Measurements from ENCODE around the gene HS1BP3. TPM values are rescaled to one million over a fixed set of nuclear protein-coding genes. Genes with fewer than 3 reads are reported as not detected.

The HS1BP3 gene
- polyA plus RNA-seq, 2 of the 4 experiments (the other 2 are of a cell fraction), result 12.4 to 23.5 TPM

- Histone ChIP-seq H3K4me2 (no peak overlapping the region), H3K9me3 (no peaks in the 10 kb centered on the region), H3K4me1 (no peaks in the 10 kb centered on the region), H3K4me3 (no peak overlapping the region), H3K27ac (peak overlapping the region in 1 of 2 experiments; percentile 6; a peak in 1 of 6 replicates)
- ChIA-PET POLR2A (no interaction called here), CTCF (interaction anchor here (1.1 kb wide), 1 partner anchor 27 kb away, joined by 3 read pairs; no protein-coding TSS in a partner anchor)
- 62% methylated on average over 7 of the region's 7 CpGs for WGBS (ENCODE audit: missing lambda C conversion rate)
- FAIRE-seq (no peak), ATAC-seq (no peak), DNase-seq (ENCODE audit: low read depth in 1 of 2, low spot score in 1 of 2) (no peak)
- no peak for TF ChIP-seq CBX8 (IDR thresholded peaks at IDR 0.05)
Observed at GRCh38 chr2:20569464-20570223, 81.3 kb downstream of the HS1BP3 start.

GRCh38 chr2:20568501-20569463 is 82.1 kb downstream of the HS1BP3 start:
- Histone ChIP-seq H3K4me2 (no peak overlapping the region), H3K9me3 (no peaks in the 10 kb centered on the region), H3K4me3 (no peak overlapping the region), H3K27ac (peak overlapping the region in 1 of 2 experiments; percentile 5; a peak in 1 of 6 replicates), H3K4me1 (no peaks in the 10 kb centered on the region)
- DNase-seq (ENCODE audit: low read depth in 1 of 2, low spot score in 1 of 2) (no peak), FAIRE-seq (no peak), ATAC-seq (peak in 1 of 2 experiments; percentile 24; a peak in 3 of 6 replicates)
- whole genome bisulfite sequencing (ENCODE audit: missing lambda C conversion rate), result 70% methylated on average over 12 of the region's 13 CpGs
- TF ChIP-seq JUN (IDR thresholded peaks at IDR 0.05), result no peak
- TF ChIP-seq RNF2 (IDR thresholded peaks at IDR 0.05; ENCODE audit: borderline replicate concordance, low read depth), result no peak
- TF ChIP-seq RARB (CRISPR knock-in tag; IDR thresholded peaks at IDR 0.05), result no peak
- POLR2A ChIA-PET, result no interaction called here
- CTCF ChIA-PET, result interaction anchor here (1.0 to 1.1 kb wide), 2 partner anchors 26 to 49 kb away, joined by 3 read pairs; no protein-coding TSS in a partner anchor

DNA sequence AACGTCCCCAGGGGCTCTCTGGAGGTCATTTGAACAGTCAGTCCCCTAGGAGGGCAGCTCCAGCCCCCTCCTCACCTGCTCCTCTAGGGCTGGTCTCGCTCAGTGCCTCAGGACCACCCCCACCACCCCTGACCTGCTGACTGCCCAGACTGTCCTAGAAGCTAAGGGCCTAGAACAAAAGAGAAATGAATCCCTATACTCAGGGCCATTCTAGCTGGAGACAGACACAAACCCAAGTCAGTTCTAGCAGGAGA is 83.0 kb downstream of the HS1BP3 start:
- H3K27ac ChIP-seq, result peak overlapping the region in 1 of 2 experiments; percentile 25; a peak in 1 of 6 replicates
- no peak overlapping the region for H3K4me2 ChIP-seq
- no peak for ATAC-seq
- TF ChIP-seq MAZ (IDR thresholded peaks at IDR 0.05; ENCODE audit: borderline replicate concordance, low read depth, low read length) (no peak), RARB (CRISPR knock-in tag; IDR thresholded peaks at IDR 0.05) (no peak), EHMT2 (IDR thresholded peaks at IDR 0.05; ENCODE audit: low read depth) (no peak), NFE2L2 (conservative IDR thresholded peaks at IDR 0.05; ENCODE audit: low read length) (no peak), RCOR1 (IDR thresholded peaks at IDR 0.05; ENCODE audit: low read depth, low read length) (no peak), NPAS2 (CRISPR knock-in tag; IDR thresholded peaks at IDR 0.05; ENCODE audit: borderline replicate concordance) (no peak), ZNF302 (CRISPR knock-in tag; IDR thresholded peaks at IDR 0.05) (no peak), ZC3H11A (IDR thresholded peaks at IDR 0.05) (no peak), CHD4 (IDR thresholded peaks at IDR 0.05; ENCODE audit: borderline replicate concordance) (no peak), MAFK (IDR thresholded peaks at IDR 0.05; ENCODE audit: partially characterized antibody) (no peak), NR3C1 (IDR thresholded peaks at IDR 0.05) (no peak), EHF (CRISPR knock-in tag; IDR thresholded peaks at IDR 0.05) (no peak), RFX5 (IDR thresholded peaks at IDR 0.05) (no peak), BCL3 (IDR thresholded peaks at IDR 0.05) (no peak), TFCP2L1 (CRISPR knock-in tag; IDR thresholded peaks at IDR 0.05) (no peak), PBX3 (IDR thresholded peaks at IDR 0.05) (no peak), HOXA7 (CRISPR knock-in tag; IDR thresholded peaks at IDR 0.05) (no peak), EP300 (IDR thresholded peaks at IDR 0.05) (no peak)
- TF ChIP-seq, protein P1, sequence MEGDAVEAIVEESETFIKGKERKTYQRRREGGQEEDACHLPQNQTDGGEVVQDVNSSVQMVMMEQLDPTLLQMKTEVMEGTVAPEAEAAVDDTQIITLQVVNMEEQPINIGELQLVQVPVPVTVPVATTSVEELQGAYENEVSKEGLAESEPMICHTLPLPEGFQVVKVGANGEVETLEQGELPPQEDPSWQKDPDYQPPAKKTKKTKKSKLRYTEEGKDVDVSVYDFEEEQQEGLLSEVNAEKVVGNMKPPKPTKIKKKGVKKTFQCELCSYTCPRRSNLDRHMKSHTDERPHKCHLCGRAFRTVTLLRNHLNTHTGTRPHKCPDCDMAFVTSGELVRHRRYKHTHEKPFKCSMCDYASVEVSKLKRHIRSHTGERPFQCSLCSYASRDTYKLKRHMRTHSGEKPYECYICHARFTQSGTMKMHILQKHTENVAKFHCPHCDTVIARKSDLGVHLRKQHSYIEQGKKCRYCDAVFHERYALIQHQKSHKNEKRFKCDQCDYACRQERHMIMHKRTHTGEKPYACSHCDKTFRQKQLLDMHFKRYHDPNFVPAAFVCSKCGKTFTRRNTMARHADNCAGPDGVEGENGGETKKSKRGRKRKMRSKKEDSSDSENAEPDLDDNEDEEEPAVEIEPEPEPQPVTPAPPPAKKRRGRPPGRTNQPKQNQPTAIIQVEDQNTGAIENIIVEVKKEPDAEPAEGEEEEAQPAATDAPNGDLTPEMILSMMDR (IDR thresholded peaks at IDR 0.05), result no peak
- WGBS (ENCODE audit: missing lambda C conversion rate), result 45% methylated on average over 2 of the region's 2 CpGs
- no peak for FAIRE-seq
- H3K4me3 ChIP-seq, result no peak overlapping the region
- POLR2A ChIA-PET, result no interaction called here
- no peaks in the 10 kb centered on the region for H3K4me1 ChIP-seq
- DNase-seq (ENCODE audit: low read depth in 1 of 2, low spot score in 1 of 2), result no peak
- CTCF ChIA-PET, result interaction anchor here (0.7 to 1.0 kb wide), 3 partner anchors 32 to 395 kb away, joined by 3 to 5 read pairs (median 3); no protein-coding TSS in a partner anchor
- H3K9me3 ChIP-seq, result no peaks in the 10 kb centered on the region

All from A549 (cell line).